SK-N-SH treated with all-trans-retinoic acid at 6 μM for 48 hours (cell line): ENCODE data around the gene TLE4.

Experiments used
- ATAC-seq: fragments of 200-7000 bp; cut with Tn5 transposase; 3 replicates; pipeline ENCODE4 v1.9.1; 2020; ENCODE audit warnings: mild to moderate bottlenecking, moderate library complexity
- ARNTL ChIP-seq: fragments of 450-650 bp; formaldehyde crosslinking; IDR thresholded peaks from 2 replicates; pipeline ENCODE4 v1.5.0; 2020; ENCODE audit warnings: low read depth, mild to moderate bottlenecking, moderate library complexity, borderline replicate concordance
- BACH2 ChIP-seq: fragments of 250-450 bp; sonication (Bioruptor Pico); IDR thresholded peaks from 2 replicates; pipeline ENCODE4 v1.9.0; 2021; ENCODE audit warnings: mild to moderate bottlenecking, borderline replicate concordance
- CSDC2 ChIP-seq: fragments of 250-450 bp; sonication (Bioruptor Pico); IDR thresholded peaks from 2 replicates; pipeline ENCODE4 v1.5.0; 2020; ENCODE audit warnings: mild to moderate bottlenecking, moderate library complexity
- ISL1 ChIP-seq: fragments of 250-450 bp; sonication (Bioruptor Pico); IDR thresholded peaks from 2 replicates; pipeline ENCODE4 v2.1.2; 2022; ENCODE audit warnings: mild to moderate bottlenecking, moderate library complexity
- PPARA ChIP-seq: fragments of 250-450 bp; sonication (Bioruptor Pico); IDR thresholded peaks from 2 replicates; pipeline ENCODE4 v1.5.0; 2020; ENCODE audit warnings: mild to moderate bottlenecking, borderline replicate concordance
- RARB ChIP-seq: fragments of 250-450 bp; sonication (Bioruptor Pico); IDR thresholded peaks from 2 replicates; pipeline ENCODE4 v1.8.0; 2021; ENCODE audit warnings: mild to moderate bottlenecking, moderate library complexity
- SNAI2 ChIP-seq: fragments of 250-450 bp; sonication (Bioruptor Pico); IDR thresholded peaks from 2 replicates; pipeline ENCODE4 v1.5.0; 2020; ENCODE audit warnings: mild to moderate bottlenecking, moderate library complexity
- TCF4 ChIP-seq: fragments of 250-450 bp; sonication (Bioruptor Pico); IDR thresholded peaks from 2 replicates; pipeline ENCODE4 v1.8.0; 2021; ENCODE audit warnings: mild to moderate bottlenecking, moderate library complexity, borderline replicate concordance
- TOX ChIP-seq: fragments of 250-450 bp; sonication (Bioruptor Pico); IDR thresholded peaks from 2 replicates; pipeline ENCODE4 v1.8.0; 2021; ENCODE audit warnings: mild to moderate bottlenecking, moderate library complexity, borderline replicate concordance
- ZC3H10 ChIP-seq: fragments of 250-450 bp; sonication (Bioruptor Pico); IDR thresholded peaks from 2 replicates; pipeline ENCODE4 v1.5.1; 2021; ENCODE audit warnings: mild to moderate bottlenecking, moderate library complexity
- ZFP3 ChIP-seq: fragments of 250-450 bp; sonication (Bioruptor Pico); IDR thresholded peaks from 2 replicates; pipeline ENCODE4 v1.5.0; 2020; ENCODE audit warnings: mild to moderate bottlenecking, moderate library complexity
- ZFP30 ChIP-seq: fragments of 450-650 bp; formaldehyde crosslinking; IDR thresholded peaks from 2 replicates; pipeline ENCODE4 v1.5.0; 2022; ENCODE audit warnings: mild to moderate bottlenecking, moderate library complexity
- ZNF565 ChIP-seq: fragments of 450-650 bp; formaldehyde crosslinking; conservative IDR thresholded peaks from 2 replicates; pipeline ENCODE4 v1.5.0; 2020; ENCODE audit warnings: low read depth, mild to moderate bottlenecking, moderate library complexity
- ZNF70 ChIP-seq: fragments of 450-650 bp; formaldehyde crosslinking; IDR thresholded peaks from 2 replicates; pipeline ENCODE4 v1.5.0; 2020; ENCODE audit warnings: mild to moderate bottlenecking, moderate library complexity
- ZNF8 ChIP-seq: fragments of 450-650 bp; formaldehyde crosslinking; IDR thresholded peaks from 2 replicates; pipeline ENCODE4 v1.5.0; 2020; ENCODE audit warnings: mild to moderate bottlenecking, moderate library complexity
- TF ChIP-seq, protein P1 (sequence below): fragments of 250-450 bp; sonication (Bioruptor Pico); IDR thresholded peaks from 2 replicates; pipeline ENCODE4 v1.8.0; 2020; ENCODE audit warnings: mild to moderate bottlenecking, moderate library complexity, borderline replicate concordance
- TF ChIP-seq, protein P2 (sequence below): fragments of 250-450 bp; sonication (Bioruptor Pico); IDR thresholded peaks from 2 replicates; pipeline ENCODE4 v1.8.0; 2021; ENCODE audit warnings: low read depth, mild to moderate bottlenecking, moderate library complexity, borderline replicate concordance
- TF ChIP-seq, protein P3 (sequence below): fragments of 250-450 bp; sonication (Bioruptor Pico); IDR thresholded peaks from 2 replicates; pipeline ENCODE4 v1.5.1; 2021; ENCODE audit warnings: mild to moderate bottlenecking, moderate library complexity
- TF ChIP-seq, protein P4 (sequence below): fragments of 250-450 bp; sonication (Bioruptor Pico); IDR thresholded peaks from 2 replicates; pipeline ENCODE4 v1.5.1; 2020; ENCODE audit warnings: low read depth, mild to moderate bottlenecking, moderate library complexity

The TLE4 gene

GRCh38 chr9:79642671-79643070, 70.9 kb downstream of the TLE4 start (continued):
- TF ChIP-seq, protein P1, sequence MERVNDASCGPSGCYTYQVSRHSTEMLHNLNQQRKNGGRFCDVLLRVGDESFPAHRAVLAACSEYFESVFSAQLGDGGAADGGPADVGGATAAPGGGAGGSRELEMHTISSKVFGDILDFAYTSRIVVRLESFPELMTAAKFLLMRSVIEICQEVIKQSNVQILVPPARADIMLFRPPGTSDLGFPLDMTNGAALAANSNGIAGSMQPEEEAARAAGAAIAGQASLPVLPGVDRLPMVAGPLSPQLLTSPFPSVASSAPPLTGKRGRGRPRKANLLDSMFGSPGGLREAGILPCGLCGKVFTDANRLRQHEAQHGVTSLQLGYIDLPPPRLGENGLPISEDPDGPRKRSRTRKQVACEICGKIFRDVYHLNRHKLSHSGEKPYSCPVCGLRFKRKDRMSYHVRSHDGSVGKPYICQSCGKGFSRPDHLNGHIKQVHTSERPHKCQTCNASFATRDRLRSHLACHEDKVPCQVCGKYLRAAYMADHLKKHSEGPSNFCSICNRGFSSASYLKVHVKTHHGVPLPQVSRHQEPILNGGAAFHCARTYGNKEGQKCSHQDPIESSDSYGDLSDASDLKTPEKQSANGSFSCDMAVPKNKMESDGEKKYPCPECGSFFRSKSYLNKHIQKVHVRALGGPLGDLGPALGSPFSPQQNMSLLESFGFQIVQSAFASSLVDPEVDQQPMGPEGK, result no peak
- TF ChIP-seq ZC3H10, result no peak
- TF ChIP-seq, all 23 proteins: peak for 0

- ATAC-seq, result no peak
- TF ChIP-seq, protein P2, sequence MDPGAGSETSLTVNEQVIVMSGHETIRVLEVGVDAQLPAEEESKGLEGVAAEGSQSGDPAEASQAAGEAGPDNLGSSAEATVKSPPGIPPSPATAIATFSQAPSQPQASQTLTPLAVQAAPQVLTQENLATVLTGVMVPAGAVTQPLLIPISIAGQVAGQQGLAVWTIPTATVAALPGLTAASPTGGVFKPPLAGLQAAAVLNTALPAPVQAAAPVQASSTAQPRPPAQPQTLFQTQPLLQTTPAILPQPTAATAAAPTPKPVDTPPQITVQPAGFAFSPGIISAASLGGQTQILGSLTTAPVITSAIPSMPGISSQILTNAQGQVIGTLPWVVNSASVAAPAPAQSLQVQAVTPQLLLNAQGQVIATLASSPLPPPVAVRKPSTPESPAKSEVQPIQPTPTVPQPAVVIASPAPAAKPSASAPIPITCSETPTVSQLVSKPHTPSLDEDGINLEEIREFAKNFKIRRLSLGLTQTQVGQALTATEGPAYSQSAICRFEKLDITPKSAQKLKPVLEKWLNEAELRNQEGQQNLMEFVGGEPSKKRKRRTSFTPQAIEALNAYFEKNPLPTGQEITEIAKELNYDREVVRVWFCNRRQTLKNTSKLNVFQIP (CRISPR knock-in tag), result no peak
- TF ChIP-seq, protein P3, sequence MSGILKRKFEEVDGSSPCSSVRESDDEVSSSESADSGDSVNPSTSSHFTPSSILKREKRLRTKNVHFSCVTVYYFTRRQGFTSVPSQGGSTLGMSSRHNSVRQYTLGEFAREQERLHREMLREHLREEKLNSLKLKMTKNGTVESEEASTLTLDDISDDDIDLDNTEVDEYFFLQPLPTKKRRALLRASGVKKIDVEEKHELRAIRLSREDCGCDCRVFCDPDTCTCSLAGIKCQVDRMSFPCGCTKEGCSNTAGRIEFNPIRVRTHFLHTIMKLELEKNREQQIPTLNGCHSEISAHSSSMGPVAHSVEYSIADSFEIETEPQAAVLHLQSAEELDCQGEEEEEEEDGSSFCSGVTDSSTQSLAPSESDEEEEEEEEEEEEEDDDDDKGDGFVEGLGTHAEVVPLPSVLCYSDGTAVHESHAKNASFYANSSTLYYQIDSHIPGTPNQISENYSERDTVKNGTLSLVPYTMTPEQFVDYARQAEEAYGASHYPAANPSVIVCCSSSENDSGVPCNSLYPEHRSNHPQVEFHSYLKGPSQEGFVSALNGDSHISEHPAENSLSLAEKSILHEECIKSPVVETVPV (CRISPR knock-in tag), result no peak
- TF ChIP-seq ZFP3 (CRISPR knock-in tag), result no peak
These were observed 72.3 kb downstream of the TLE4 start for GRCh38 chr9:79644048-79644447.

GRCh38 chr9:79644601-79645000, 72.8 kb downstream of the TLE4 start:
- ATAC-seq, result no peak
- TF ChIP-seq BACH2 (CRISPR knock-in tag) (no peak), ISL1 (CRISPR knock-in tag) (no peak), ZNF565 (CRISPR knock-in tag) (no peak), TOX (no peak), SNAI2 (no peak)
- TF ChIP-seq, protein P2 (CRISPR knock-in tag), result no peak

DNA sequence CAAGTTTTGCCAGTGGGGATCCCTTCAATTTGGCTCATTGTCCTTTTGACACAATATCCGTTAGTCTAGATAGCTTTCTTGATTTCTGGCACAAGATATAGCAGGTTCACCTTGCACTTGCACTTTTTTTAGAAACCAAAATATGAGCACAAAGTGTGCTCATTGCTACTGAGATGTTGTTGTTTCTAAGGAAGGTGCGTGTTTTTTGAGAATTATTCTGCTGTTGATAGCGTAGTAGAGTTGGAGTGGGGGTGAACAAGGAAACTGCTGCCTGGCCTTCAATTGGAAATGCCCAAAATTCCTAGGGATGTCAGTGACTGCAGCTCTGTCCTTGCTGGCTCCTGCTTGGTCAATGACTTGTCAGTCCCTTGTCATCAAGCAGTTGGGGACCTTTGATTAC, 73.3 kb downstream of the TLE4 start:
- no peak for ATAC-seq
- TF ChIP-seq TCF4 (CRISPR knock-in tag) (no peak), ZNF70 (CRISPR knock-in tag) (no peak), ARNTL (CRISPR knock-in tag) (no peak), RARB (CRISPR knock-in tag) (no peak), BACH2 (CRISPR knock-in tag) (no peak), PPARA (CRISPR knock-in tag) (no peak), TOX (no peak), CSDC2 (no peak), ZFP30 (CRISPR knock-in tag) (no peak), SNAI2 (no peak), ZNF8 (CRISPR knock-in tag) (no peak)
- TF ChIP-seq, protein P3 (CRISPR knock-in tag), result no peak
- TF ChIP-seq, protein P4, sequence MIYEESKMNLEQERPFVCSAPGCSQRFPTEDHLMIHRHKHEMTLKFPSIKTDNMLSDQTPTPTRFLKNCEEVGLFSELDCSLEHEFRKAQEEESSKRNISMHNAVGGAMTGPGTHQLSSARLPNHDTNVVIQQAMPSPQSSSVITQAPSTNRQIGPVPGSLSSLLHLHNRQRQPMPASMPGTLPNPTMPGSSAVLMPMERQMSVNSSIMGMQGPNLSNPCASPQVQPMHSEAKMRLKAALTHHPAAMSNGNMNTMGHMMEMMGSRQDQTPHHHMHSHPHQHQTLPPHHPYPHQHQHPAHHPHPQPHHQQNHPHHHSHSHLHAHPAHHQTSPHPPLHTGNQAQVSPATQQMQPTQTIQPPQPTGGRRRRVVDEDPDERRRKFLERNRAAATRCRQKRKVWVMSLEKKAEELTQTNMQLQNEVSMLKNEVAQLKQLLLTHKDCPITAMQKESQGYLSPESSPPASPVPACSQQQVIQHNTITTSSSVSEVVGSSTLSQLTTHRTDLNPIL (CRISPR knock-in tag), result no peak
- TF ChIP-seq, protein P2 (CRISPR knock-in tag), result no peak
